GM23338 (cell line): ENCODE results near the gene CRYBG3. TPM values are rescaled to one million over a fixed set of nuclear protein-coding genes. Genes with fewer than 3 reads are reported as not detected.

Source experiments
- ATAC-seq: fragments of 200-7000 bp; cut with Tn5 transposase; 3 replicates; pipeline ENCODE4 v1.9.1; 2020
- DNase-seq: peaks from one replicate; pipeline ENCODE4 v3.0.0-alpha.2; 2015; ENCODE audit warnings: low spot score
- H2AFZ ChIP-seq: fragments of 200-600 bp; sonication (generic); 2 replicates; pipeline ENCODE4 v1.8.0; 2016; ENCODE audit warnings: antibody characterized with exemption, mild to moderate bottlenecking, moderate library complexity
- H3F3A ChIP-seq: fragments of 200-600 bp; sonication (generic); replicated peaks from 2 replicates; pipeline ENCODE4 v1.8.0; 2017; ENCODE audit warnings: antibody characterized with exemption, mixed run types, low read depth
- H3K27ac ChIP-seq: fragments of 200-600 bp; sonication (generic); 2 replicates; pipeline ENCODE4 v1.6.1; 2016; ENCODE audit warnings: low read depth
- H3K27me3 ChIP-seq: fragments of 200-600 bp; sonication (generic); 2 replicates; pipeline ENCODE4 v1.8.0; 2016; ENCODE audit warnings: mild to moderate bottlenecking, mixed run types, moderate library complexity; ENCODE audit not compliant: insufficient read depth
- H3K36me3 ChIP-seq: fragments of 200-600 bp; sonication (generic); 2 replicates; pipeline ENCODE4 v1.8.0; 2016; ENCODE audit warnings: mild to moderate bottlenecking; ENCODE audit not compliant: insufficient read depth
- H3K4me1 ChIP-seq: fragments of 200-600 bp; sonication (generic); 2 replicates; pipeline ENCODE4 v1.8.0; 2016; ENCODE audit warnings: mild to moderate bottlenecking, moderate library complexity; ENCODE audit not compliant: insufficient read depth
- H3K4me2 ChIP-seq: fragments of 200-600 bp; sonication (generic); 2 replicates; pipeline ENCODE4 v1.7.1; 2017; ENCODE audit warnings: mixed run types
- H3K4me3 ChIP-seq: fragments of 200-600 bp; sonication (generic); 2 replicates; pipeline ENCODE4 v1.6.1; 2016; ENCODE audit warnings: mixed run types
- H3K79me2 ChIP-seq: fragments of 200-600 bp; sonication (generic); replicated peaks from 2 replicates; pipeline ENCODE4 v1.8.0; 2017; ENCODE audit warnings: mild to moderate bottlenecking; ENCODE audit not compliant: insufficient read depth
- H3K9me2 ChIP-seq: fragments of 200-600 bp; sonication (generic); 2 replicates; pipeline ENCODE4 v1.8.0; 2017; ENCODE audit not compliant: insufficient read depth
- H4K20me1 ChIP-seq: fragments of 200-600 bp; sonication (generic); replicated peaks from 2 replicates; pipeline ENCODE4 v1.8.0; 2017; ENCODE audit warnings: mild to moderate bottlenecking; ENCODE audit not compliant: insufficient read depth
- H3K27ac Mint-ChIP-seq: 2 replicates; pipeline ENCODE4 v1.8.0; 2020; ENCODE audit warnings: inconsistent platforms, mild to moderate bottlenecking, moderate library complexity, mixed read lengths
- H3K27me3 Mint-ChIP-seq: 3 replicates; pipeline ENCODE4 v1.8.0; 2022; ENCODE audit warnings: low read depth, mild to moderate bottlenecking, moderate library complexity, mixed read lengths, inconsistent platforms; ENCODE audit not compliant: insufficient read depth, poor library complexity
- H3K36me3 Mint-ChIP-seq: 3 replicates; pipeline ENCODE4 v1.8.0; 2021; ENCODE audit warnings: low read depth, mild to moderate bottlenecking, inconsistent platforms, moderate library complexity, mixed read lengths
- H3K4me1 Mint-ChIP-seq: 3 replicates; pipeline ENCODE4 v1.8.0; 2020; ENCODE audit warnings: mild to moderate bottlenecking, inconsistent platforms, mixed read lengths
- H3K4me3 Mint-ChIP-seq: 3 replicates; pipeline ENCODE4 v1.8.0; 2021; ENCODE audit warnings: moderate library complexity, mild to moderate bottlenecking, inconsistent platforms, mixed read lengths
- H3K9me3 Mint-ChIP-seq: 3 replicates; pipeline ENCODE4 v1.8.0; 2020; ENCODE audit warnings: moderate library complexity, mild to moderate bottlenecking, inconsistent platforms, mixed read lengths
- CREB1 ChIP-seq: fragments of 250-450 bp; sonication (Bioruptor Pico); IDR thresholded peaks from 2 replicates; pipeline ENCODE4 v1.5.0; 2020; ENCODE audit warnings: low read depth, mild to moderate bottlenecking, moderate library complexity
- CTCF ChIP-seq, 2 experiments: fragments of 200-600 bp in 1 of 2; sonication (generic) in 1 of 2; conservative IDR thresholded peaks; 2 replicates each; pipeline versions ENCODE4 v1.5.1 to v1.6.1; 2016 to 2017; ENCODE audit warnings: antibody characterized with exemption in 2 of 2, low read depth in 2 of 2, mild to moderate bottlenecking in 2 of 2, moderate library complexity in 1 of 2
- ETS1 ChIP-seq: IDR thresholded peaks from 2 replicates; pipeline ENCODE4 v1.6.1; 2016; ENCODE audit warnings: antibody characterized with exemption
- EZH2 ChIP-seq: fragments of 200-600 bp; sonication (generic); IDR thresholded peaks from one replicate; pipeline ENCODE4 v1.8.0; 2017; ENCODE audit warnings: antibody characterized with exemption, mild to moderate bottlenecking, low read depth; ENCODE audit not compliant: unreplicated experiment
- EZH2phosphoT487 ChIP-seq: fragments of 200-600 bp; sonication (generic); IDR thresholded peaks from one replicate; pipeline ENCODE4 v1.8.1; 2018; ENCODE audit warnings: antibody characterized with exemption; ENCODE audit not compliant: unreplicated experiment
- JUNB ChIP-seq: IDR thresholded peaks from one replicate; pipeline ENCODE4 v1.6.1; 2016; ENCODE audit warnings: antibody characterized with exemption; ENCODE audit not compliant: unreplicated experiment
- NANOG ChIP-seq: IDR thresholded peaks from 2 replicates; pipeline ENCODE4 v1.6.1; 2016; ENCODE audit warnings: antibody characterized with exemption, borderline replicate concordance
- POLR2AphosphoS5 ChIP-seq: IDR thresholded peaks from 2 replicates; pipeline ENCODE4 v1.6.1; 2016; ENCODE audit warnings: antibody characterized with exemption, low read depth
- REST ChIP-seq: IDR thresholded peaks from one replicate; pipeline ENCODE4 v1.6.1; 2018; ENCODE audit warnings: antibody characterized with exemption; ENCODE audit not compliant: unreplicated experiment
- STAT1 ChIP-seq: IDR thresholded peaks from one replicate; pipeline ENCODE4 v1.6.1; 2016; ENCODE audit warnings: antibody characterized with exemption; ENCODE audit not compliant: unreplicated experiment
- ZNF114 ChIP-seq: fragments of 250-450 bp; sonication (Bioruptor Pico); IDR thresholded peaks from 2 replicates; pipeline ENCODE4 v1.5.0; 2020; ENCODE audit warnings: mild to moderate bottlenecking, moderate library complexity
- ZNF331 ChIP-seq: fragments of 250-450 bp; sonication (Bioruptor Pico); IDR thresholded peaks from 2 replicates; pipeline ENCODE4 v1.5.0; 2020; ENCODE audit warnings: low read depth, mild to moderate bottlenecking, moderate library complexity
- ZNF462 ChIP-seq: fragments of 250-450 bp; sonication (Bioruptor Pico); IDR thresholded peaks from 2 replicates; pipeline ENCODE4 v1.5.0; 2020; ENCODE audit warnings: mild to moderate bottlenecking, moderate library complexity
- polyA plus RNA-seq: library from polyadenylated mRNA; unstranded; fragments of >200 nt; fragmentation: Nextera tagmentation; extraction: Ambion mirVana; gene quantifications from 2 replicates; pipeline ENCODE4 v1.2.1, GENCODE V29; 2016
- total RNA-seq: library from RNA; depleted of rRNA; stranded (reverse); fragments of >200 nt; shearing (Covaris generic); gene quantifications from 2 replicates; pipeline ENCODE4 v1.2.3, GENCODE V29; 2014

Gene CRYBG3
- total and polyA plus RNA-seq, 2 experiments from 2014 or later, result 2.3 to 8.9 TPM

GRCh38 chr3:97928986-97929385 is 107.2 kb downstream of the CRYBG3 start:
- H3K9me2 ChIP-seq, result no peaks in the 10 kb centered on the region
- H3K27ac Mint-ChIP-seq, result no peak overlapping the region
- H3K4me2 ChIP-seq, result no peak overlapping the region
- H3K27ac ChIP-seq, result no peak overlapping the region
- no peaks in the 10 kb centered on the region for H3K27me3 Mint-ChIP-seq
- H3K79me2 ChIP-seq, result no peaks in the 10 kb centered on the region
- H3K27me3 ChIP-seq, result no peaks in the 10 kb centered on the region
- H3K4me3 ChIP-seq, result no peak overlapping the region
- no peaks in the 10 kb centered on the region for H4K20me1 ChIP-seq
- H2AFZ ChIP-seq, result no peak overlapping the region
- H3K36me3 ChIP-seq, result no peaks in the 10 kb centered on the region
- no peak overlapping the region for H3K4me3 Mint-ChIP-seq
- H3K36me3 Mint-ChIP-seq, result 0 out of 3 replicates have a peak, but pooled peaks cover 3% of the 10 kb centered on the region
- no peaks in the 10 kb centered on the region for H3F3A ChIP-seq
- no peaks in the 10 kb centered on the region for H3K4me1 ChIP-seq
- no peak for DNase-seq
- no peak for ATAC-seq
- no peaks in the 10 kb centered on the region for H3K9me3 Mint-ChIP-seq
- no peaks in the 10 kb centered on the region for H3K4me1 Mint-ChIP-seq
- TF ChIP-seq JUNB, result no peak
- no peak for TF ChIP-seq ETS1
- TF ChIP-seq EZH2, result no peak
- TF ChIP-seq REST, result no peak
- TF ChIP-seq ZNF462 (CRISPR knock-in tag), result no peak
- TF ChIP-seq CREB1 (CRISPR knock-in tag), result no peak
- no peak for TF ChIP-seq ZNF331
- TF ChIP-seq STAT1, result no peak
- TF ChIP-seq CTCF (conservative IDR thresholded peaks at IDR 0.05; ENCODE audit: low read depth in 2 of 2), result no peak
- no peak for TF ChIP-seq ZNF114 (CRISPR knock-in tag)
- TF ChIP-seq NANOG, result no peak
- TF ChIP-seq EZH2phosphoT487, result no peak
- TF ChIP-seq POLR2AphosphoS5, result no peak
